NCI-H82 treated with DMSO at 0.1 percent for 48 hours (cell line): Measurements from ENCODE around the gene STEAP4.
A peak's percentile ranks its signal among the peaks of the same experiment; 100 is the strongest.
"Not testable (repeated sequence)": the region's sequence is repeated elsewhere in the genome, so short reads cannot be mapped to it uniquely, and the experiment has no call there.

Experiments used
- DNase-seq: peaks from one replicate; lab custom pipeline; 2025; ENCODE audit not compliant: unreplicated experiment; lab: John Stamatoyannopoulos, UW

The STEAP4 gene

DNA sequence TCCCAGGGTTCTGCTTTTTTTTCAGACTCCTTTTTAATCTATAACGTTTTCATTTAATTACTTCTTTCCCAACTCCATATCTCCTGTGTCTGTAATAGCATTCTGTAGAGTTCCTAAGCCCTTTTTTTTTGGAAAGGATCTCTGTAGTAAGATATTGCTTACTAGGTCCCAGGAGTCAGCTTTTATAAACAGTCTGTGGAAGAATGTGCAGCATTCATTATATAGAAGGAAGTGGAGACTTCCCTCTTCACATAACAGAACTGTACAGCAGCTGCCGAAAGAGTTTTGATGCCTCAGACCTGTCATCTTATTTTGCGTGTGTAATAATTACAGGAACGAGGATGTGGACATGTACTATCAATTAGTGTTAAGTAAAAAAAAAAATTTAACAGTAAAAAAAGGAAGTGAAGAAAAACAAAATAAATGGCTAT is 7.4 kb upstream of the STEAP4 start:
- DNase-seq = no peak

GRCh38 chr7:88312061-88312663 is 5.5 kb upstream of the STEAP4 start:
- no peak for DNase-seq

DNA sequence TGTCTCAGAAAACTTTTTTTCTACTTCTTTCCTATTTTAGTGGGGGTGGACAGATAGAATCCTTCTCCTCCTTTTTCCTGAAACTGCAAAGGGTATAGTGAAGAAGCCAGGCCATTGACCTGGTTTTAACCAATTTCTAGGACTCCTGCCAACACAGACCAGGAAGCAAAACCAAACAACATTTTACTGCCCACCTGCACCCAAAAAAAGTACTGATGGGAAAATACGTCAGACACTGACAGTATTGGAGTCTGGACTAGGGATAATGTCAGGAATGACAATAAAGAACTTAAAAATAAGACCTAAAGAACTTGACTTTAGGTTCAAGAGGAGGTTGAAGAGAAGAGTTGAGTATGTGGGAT is 5.0 kb upstream of the STEAP4 start:
- DNase-seq = no peak

DNA sequence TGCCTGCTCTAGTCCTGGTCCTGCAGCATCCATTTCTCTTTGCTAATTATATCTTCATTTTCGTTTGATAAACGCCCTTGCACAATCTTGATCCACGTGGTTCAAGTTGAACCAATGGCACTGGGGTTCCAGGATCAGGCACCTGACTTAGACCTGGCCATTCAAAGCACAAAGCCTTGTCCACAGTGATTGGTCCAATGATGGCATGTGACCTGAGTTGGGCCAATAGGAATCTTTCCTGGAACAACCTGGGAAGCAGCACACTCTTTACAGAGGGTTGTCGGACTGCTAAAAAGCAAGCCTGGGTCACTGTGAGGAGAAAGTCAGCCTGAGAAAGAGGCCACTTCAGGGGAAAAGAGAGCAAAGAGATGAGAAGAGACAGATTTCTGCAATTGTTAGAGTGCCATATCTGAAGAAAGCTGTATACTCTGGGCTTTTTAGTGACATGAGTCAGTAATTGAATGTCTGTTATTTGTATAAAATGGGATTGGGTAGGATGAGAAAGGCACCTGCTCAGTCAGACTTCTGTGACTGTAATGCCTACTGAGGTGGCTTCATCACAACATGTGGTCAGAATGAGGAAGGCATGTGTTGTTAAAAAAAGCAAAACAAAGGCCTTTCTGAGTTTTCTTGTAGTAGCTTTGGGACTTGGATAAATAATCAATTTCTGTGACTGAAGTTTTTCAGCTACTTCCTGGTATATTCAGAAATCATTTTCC is 4.4 kb upstream of the STEAP4 start:
- DNase-seq = no peak

DNA sequence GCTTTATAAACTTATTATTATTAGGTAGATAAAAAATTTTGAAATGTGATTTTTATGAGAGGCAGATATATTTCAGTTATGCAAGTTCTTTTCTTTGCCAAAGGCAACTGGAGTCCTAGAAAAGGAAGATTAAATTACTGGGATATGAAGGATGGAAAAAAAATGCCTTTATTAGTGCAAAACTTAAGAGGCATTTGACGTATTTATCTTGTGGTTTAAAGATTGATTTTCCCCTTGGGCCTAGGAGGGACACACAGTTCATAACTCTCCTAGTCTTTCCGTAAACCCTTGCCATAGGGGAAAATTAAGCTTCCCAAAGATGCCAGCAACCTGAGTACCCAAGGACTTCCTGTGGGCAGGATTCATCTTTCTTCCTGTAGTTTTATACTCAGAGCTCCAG is 3.1 kb upstream of the STEAP4 start:
- DNase-seq = no peak

- DNase-seq = no peak
These were observed 1.1 kb upstream of the STEAP4 start for GRCh38 chr7:88307823-88308222.

- no peak for DNase-seq
These were observed 718 bp upstream of the STEAP4 start for GRCh38 chr7:88307412-88307811.

GRCh38 chr7:88305044-88305443 is 1.6 kb downstream of the STEAP4 start:
- no peak for DNase-seq

GRCh38 chr7:88302486-88302885 is 4.2 kb downstream of the STEAP4 start:
- no peak for DNase-seq

DNA sequence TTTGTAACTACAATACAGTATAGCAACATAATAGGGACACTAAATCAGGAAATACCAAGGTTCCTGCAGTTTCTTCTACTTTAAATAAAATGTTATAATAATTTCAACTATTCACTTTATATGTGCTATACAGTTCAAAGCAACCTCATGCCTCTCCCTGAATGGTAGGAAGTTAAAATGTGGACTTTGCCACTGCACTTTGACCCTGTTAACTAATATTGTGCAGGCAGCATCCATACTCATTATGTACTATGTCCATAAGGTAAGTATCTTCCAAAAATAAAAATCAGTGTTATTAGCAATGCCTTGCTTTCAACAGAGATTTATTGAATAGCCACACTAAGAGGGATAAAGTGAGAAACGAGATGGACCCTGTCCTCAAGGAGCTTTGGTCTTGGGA is 4.8 kb downstream of the STEAP4 start:
- no peak for DNase-seq

- no peak for DNase-seq
These were observed 6.2 kb downstream of the STEAP4 start for GRCh38 chr7:88300401-88300945.

- peak; percentile 70 for DNase-seq
These were observed 7.6 kb downstream of the STEAP4 start for GRCh38 chr7:88299126-88299525.

DNA sequence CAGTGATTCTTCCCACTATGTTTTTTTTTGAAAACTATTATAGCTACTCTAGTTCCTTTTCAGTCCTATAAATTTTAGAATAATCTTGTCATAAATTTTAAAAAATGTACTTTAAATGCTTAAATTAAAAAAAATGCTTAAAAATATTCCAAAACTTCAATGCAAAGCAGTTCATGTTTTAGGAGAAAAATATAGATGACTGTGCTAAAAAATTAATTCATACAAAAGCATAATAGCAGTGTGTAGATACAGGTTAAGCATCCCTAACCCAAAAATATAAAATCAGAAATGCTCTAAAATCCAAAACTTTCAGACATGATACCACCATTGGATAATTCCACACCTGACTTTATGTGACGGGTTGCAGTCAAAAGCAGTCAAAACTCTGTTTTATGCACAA is 12.8 kb downstream of the STEAP4 start:
- DNase-seq = no peak

DNA sequence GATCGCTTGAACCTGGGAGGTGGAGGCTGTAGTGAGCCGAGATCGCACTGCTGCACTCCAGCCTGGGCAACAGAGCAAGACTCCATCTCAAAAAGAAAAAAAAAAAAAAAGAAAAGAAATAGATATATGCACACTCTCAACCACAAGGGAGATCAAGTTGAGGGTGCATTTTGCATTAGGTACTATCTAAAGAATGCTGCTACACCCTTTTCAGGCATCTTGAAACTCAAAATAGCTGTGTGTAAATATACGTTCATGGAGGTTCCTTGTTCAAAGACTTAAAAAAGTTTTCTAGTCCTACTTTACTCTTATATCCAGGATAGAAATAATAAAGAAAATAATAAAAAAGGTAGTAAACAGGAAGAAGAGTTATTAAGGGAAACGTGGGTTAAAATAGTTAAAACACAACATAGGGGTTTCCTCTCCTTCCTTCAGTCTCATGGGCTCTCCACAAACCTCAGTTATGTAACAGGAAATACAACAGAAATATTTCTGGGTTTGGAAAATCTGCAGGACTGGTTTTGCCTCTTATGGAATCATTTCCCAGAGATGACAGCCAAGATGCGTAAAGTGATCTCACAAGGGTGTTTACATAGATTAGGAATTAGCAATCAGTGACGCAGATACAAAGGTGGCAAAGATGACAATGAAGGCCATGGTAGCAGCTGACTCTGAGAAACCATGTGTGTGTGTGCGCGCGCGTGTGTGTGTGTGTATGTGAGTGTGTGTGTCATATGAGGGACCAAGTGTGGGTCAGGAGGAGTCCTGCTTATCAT is 15.1 kb downstream of the STEAP4 start:
- no peak for DNase-seq

GRCh38 chr7:88290491-88290890 is 16.2 kb downstream of the STEAP4 start:
- DNase-seq = no peak

DNA sequence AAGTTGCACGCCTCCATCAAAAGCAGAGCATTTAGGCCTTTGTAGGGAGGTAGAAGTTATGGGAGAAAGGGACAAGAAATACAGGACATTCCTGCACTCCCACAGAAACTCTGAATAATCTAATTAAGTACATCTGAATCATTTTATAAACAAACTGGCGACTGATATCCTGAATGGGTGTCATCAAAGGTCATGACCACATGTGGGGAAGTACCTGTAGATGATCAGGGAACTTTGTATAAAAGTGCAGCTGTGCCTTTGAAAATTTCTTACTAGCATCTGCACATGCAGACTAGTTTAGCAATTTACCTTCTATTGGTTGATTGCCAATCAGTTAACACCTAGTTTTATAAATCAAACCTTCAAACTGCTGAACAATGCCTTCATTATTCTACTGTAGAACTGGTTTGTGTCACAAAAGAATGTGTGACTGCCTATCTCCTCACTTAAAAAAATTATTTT is 17.1 kb downstream of the STEAP4 start:
- DNase-seq = no peak

DNA sequence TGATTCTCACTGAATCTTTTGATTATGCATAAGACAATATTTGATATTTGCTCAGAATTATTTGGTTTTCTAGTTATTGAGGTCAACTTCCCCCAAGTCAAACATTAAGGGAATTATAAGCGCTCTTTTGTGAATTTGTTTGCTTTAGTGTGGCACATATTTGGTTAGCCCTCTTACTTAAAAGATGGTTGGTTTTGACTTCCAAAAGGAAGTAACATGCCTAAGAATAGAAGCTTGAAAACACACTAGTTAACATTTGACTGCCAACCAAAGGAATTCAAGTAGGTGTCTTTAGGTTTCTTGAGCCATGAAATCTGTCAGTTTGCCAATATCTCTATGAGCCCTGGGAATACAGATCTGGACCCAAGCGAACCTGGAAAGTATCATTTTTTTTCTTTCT is 24.9 kb downstream of the STEAP4 start:
- DNase-seq = no peak

DNA sequence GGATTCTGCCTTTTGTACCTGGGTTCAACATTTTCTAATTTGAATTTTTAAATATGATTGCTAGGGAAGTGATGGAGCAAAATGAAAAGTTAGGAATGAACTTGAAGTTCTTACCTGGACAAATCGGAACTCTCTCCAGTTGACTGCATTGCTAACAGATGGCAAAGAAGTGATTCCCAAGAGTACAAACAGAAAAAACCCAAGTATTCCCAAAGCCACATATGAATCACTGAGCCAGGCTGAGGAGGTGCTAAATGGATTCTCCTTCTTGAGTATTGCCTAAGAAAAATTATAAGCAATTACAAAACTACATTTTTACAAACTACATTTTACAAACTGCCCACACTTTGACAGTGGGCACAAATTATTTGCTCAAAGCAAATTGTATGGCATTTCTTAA is 25.9 kb downstream of the STEAP4 start:
- DNase-seq = no peak

DNA sequence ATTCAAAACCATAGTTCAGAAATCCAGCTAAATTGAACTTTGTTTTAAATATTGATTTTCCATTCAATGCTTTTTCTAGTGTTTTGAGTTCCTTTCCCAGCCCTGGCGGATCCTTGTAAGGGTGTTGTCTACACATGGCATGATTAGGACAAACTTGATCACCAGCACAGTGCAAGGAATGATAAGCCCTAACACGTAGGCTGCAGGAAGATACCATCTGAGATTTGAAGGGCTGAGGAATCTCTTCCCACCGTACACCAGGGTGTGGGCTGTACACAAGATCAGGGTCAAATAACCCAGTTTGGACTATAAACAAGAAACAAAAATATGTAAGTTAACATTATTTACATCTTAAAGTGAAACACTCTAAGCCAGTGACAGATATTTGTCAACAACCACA is 27.4 kb downstream of the STEAP4 start:
- DNase-seq = no peak

GRCh38 chr7:88278881-88279280 is 27.8 kb downstream of the STEAP4 start:
- DNase-seq = no peak

- no peak for DNase-seq
These were observed 30.0 kb downstream of the STEAP4 start for GRCh38 chr7:88276605-88277153.

DNA sequence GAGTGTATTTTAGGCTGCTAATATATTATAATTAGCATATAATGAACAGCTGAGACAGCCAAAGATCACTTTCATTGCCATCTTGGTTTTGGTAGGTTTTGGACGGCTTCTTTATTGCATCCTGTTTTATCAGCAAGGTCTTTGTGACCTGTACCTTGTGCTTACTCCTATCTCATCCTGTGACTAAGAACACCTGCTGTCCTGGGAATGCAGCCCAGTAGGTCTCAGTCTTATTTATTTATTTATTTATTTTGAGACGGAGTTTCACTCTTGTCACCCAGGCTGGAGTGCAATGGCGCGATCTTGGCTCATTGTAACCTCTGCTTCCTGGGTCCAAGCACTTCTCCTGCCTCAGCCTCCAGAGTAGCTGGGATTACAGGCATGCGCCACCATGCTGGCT is 31.8 kb downstream of the STEAP4 start:
- not testable (repeated sequence) for DNase-seq
